GM10248 (cell line): ENCODE results near the gene BSND.

ENCODE experiments used
- CTCF ChIA-PET: fragments of 300-600 bp; sonication (Branson Sonifier 250); formaldehyde crosslinking; extraction: SDS; loops from one replicate; lab custom pipeline; 2021; ENCODE audit warnings: antibody characterized with exemption; lab: Yijun Ruan, JAX
- POLR2A ChIA-PET: fragments of 350-650 bp; sonication (Branson Sonifier 250); formaldehyde crosslinking; extraction: SDS; loops from one replicate; lab custom pipeline; 2020; ENCODE audit warnings: antibody characterized with exemption; lab: Yijun Ruan, JAX
- DNase-seq: peaks from one replicate; pipeline ENCODE4 v3.0.0; 2012; ENCODE audit errors: extremely low spot score
- TF ChIP-seq, protein P1 (sequence below): IDR thresholded peaks from 2 replicates; pipeline ENCODE4 v1.5.1; 2012; ENCODE audit warnings: mild to moderate bottlenecking, low read depth; ENCODE audit errors: extremely low read depth, missing control alignments, control extremely low read depth

The BSND gene

DNA sequence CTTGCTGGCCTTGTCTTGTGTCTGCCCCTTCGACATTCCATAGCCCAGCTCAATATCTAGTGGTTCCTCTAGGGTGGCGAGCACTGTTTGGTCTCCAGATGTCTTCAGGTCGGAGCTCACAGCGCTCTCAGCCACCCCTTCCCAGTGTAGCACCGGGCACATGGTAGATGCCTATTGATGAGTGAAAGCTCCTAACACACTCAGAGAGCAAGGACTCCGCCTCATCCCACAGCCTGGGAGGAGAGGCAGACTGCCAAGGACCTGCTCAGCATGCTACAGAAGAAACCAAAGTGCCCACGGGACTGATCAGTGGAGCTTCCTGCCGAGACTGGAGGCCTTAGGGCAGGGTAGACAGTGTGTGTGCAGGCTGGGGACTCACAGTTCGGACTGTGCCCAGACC lies 51.5 kb downstream of the BSND start:
- TF ChIP-seq, protein P1, sequence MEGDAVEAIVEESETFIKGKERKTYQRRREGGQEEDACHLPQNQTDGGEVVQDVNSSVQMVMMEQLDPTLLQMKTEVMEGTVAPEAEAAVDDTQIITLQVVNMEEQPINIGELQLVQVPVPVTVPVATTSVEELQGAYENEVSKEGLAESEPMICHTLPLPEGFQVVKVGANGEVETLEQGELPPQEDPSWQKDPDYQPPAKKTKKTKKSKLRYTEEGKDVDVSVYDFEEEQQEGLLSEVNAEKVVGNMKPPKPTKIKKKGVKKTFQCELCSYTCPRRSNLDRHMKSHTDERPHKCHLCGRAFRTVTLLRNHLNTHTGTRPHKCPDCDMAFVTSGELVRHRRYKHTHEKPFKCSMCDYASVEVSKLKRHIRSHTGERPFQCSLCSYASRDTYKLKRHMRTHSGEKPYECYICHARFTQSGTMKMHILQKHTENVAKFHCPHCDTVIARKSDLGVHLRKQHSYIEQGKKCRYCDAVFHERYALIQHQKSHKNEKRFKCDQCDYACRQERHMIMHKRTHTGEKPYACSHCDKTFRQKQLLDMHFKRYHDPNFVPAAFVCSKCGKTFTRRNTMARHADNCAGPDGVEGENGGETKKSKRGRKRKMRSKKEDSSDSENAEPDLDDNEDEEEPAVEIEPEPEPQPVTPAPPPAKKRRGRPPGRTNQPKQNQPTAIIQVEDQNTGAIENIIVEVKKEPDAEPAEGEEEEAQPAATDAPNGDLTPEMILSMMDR = no peak
- ChIA-PET CTCF (interaction anchor here (1.2 to 2.2 kb wide), 3 partner anchors 10 to 28 kb away, joined by 3 to 5 read pairs (median 3); no protein-coding TSS in a partner anchor), POLR2A (no interaction called here)
- DNase-seq = no peak

DNA sequence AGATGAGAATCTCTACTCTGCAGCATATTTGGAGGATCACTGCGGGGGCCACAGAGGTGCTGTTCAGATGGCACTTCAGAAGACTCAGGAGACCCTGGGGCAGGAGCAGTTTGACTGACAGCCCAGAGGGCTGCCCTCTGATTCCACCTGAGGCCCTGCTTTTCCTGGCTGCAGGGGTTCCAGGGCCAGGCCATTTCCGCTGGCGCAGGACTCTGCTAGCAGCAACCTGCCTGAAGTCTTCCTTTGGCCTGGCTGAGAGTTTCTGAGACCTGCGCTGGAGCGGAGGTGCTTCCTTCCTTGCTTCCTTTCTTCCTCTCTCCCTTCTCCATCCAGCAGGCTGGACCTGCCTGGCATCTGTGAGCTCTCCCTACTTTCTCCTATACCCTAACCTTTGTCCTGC lies 52.4 kb downstream of the BSND start:
- CTCF ChIA-PET = interaction anchor here (0.9 kb wide), 1 partner anchor 29 kb away, joined by 3 read pairs; no protein-coding TSS in a partner anchor
- TF ChIP-seq, protein P1 = no peak
- no peak for DNase-seq
- POLR2A ChIA-PET = no interaction called here

DNA sequence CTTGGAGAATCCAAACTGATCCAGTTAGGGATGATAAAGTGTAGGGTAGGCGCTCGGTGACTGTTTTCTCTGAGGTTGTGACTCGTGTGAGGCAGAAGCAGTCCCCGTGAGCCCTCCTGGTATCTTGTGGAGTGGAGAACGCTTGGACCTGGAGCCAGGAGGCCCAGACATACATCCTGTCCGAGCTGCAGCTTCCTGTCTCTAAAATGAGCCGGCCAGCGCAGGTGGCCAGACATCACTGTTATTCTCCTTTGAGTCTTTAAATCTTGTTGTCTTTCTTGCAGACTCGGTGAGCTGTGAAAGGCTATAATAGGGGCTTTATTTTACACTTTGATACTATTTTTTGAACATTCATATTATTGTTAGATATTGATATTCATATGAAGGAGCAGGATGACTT lies 52.9 kb downstream of the BSND start:
- DNase-seq = no peak
- CTCF ChIA-PET = interaction anchor here (0.9 kb wide), 1 partner anchor 29 kb away, joined by 3 read pairs; no protein-coding TSS in a partner anchor
- POLR2A ChIA-PET = no interaction called here
- TF ChIP-seq, protein P1 = no peak

DNA sequence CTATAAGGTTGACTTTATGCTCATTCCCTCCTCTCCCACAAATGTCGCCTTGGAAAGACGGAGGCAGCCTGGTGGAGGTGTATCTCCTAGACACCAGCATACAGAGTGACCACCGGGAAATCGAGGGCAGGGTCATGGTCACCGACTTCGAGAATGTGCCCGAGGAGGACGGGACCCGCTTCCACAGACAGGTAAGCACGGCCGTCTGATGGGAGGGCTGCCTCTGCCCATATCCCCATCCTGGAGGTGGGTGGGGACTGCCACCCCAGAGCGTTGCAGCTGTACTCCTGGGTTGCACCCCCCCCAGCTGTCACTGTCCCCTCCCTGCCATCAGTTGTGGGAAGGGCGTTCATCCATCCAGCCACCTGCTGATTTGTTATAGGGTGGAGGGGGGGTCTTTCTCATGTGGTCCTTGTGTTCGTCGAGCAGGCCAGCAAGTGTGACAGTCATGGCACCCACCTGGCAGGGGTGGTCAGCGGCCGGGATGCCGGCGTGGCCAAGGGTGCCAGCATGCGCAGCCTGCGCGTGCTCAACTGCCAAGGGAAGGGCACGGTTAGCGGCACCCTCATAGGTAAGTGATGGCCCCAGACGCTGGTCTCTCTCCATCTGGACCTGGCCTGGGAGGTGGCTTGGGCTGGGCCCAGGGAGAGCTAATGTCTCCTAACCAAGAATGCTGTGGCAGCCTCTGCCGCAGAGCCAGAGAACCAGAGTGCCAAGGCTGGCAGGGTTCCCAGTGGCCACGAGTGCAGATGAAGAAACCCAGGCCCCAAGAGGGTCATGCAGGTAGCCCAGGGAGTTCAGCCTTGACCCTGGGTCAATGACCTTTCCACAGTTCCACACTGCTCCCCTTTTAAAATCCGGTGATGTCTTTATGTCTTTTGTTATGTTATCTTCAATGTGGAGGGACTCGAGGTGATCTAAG lies 53.7 kb downstream of the BSND start:
- CTCF ChIA-PET = no interaction called here
- DNase-seq = no peak
- POLR2A ChIA-PET = no interaction called here
- TF ChIP-seq, protein P1 = no peak

DNA sequence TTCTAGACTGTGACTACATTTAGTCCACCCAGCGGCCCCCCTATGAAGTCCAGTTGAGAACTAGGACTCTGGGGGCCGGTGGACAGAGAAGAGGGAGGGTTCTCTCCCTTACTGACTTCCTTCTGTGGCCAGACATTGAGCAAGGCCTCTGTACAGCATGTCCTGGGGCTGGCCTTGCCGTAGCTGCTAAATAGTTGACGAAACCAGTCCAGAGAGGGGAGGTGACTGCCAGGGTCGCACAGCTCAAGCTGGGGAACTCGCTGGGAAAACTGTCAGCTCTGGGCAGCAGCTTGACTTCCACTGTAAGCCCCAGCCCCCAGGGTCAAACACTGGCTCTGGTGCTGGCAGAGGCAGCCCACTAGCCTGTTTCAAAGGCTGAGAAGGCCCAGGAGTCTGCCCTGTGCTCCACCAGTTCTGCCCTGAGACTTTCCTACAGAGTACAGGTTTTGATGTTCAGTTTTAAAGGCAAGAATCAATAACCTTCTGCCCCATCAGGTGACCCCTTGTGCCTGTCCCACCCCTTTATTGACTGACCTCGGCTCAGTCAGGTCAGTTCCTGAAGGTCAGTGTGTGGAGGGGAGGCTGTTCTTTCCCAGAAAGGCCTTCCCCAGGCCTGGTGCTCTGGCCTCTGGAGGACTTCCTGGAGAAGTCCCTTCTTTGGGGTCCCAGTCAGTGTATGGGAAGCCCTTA lies 54.7 kb downstream of the BSND start:
- TF ChIP-seq, protein P1 = no peak
- POLR2A ChIA-PET = no interaction called here
- CTCF ChIA-PET = no interaction called here

DNA sequence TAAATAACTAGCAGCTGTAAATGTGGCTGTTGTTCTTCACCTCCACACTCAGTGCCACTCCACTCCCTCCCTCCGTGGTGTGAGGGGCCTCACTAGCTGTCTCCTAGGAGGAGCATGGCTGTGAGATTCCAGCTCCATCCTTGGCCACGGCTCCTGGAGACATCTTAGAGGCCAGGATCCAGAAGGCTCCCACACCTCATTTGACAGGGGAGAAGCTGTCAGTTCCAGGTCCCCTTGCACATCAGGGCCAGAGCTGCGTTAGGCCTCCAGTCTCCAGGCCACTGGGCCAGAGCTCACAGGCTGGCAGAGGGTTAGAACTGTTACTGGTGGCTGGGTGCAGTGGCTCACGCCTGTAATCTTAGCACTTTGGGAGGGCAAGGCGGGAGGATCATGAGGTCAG lies 55.7 kb downstream of the BSND start:
- TF ChIP-seq, protein P1 = no peak
- DNase-seq = no peak
- ChIA-PET CTCF (no interaction called here), POLR2A (no interaction called here)

More for the DNA sequence above, 54.7 kb downstream of the BSND start:
- DNase-seq = no peak
